ENCODE results near the gene RTP3.
A peak's percentile ranks its signal among the peaks of the same experiment; 100 is the strongest.

RTP3 gene

GRCh38 chr3:46469680-46470357 is 28.0 kb upstream of the RTP3 start:
- no peak for DNase-seq

GRCh38 chr3:46470831-46471230 is 26.9 kb upstream of the RTP3 start:
- DNase-seq, result no peak

GRCh38 chr3:46471371-46471914 is 26.3 kb upstream of the RTP3 start:
- no peak for DNase-seq

GRCh38 chr3:46472736-46473135 is 25.0 kb upstream of the RTP3 start:
- DNase-seq, result no peak

- DNase-seq, result no peak
These were observed 20.6 kb upstream of the RTP3 start for GRCh38 chr3:46477145-46477544.

- DNase-seq, result no peak
These were observed 20.0 kb upstream of the RTP3 start for GRCh38 chr3:46477756-46478155.

- DNase-seq, result no peak
These were observed 19.4 kb upstream of the RTP3 start for GRCh38 chr3:46478341-46478740.

GRCh38 chr3:46479021-46479420 is 18.8 kb upstream of the RTP3 start:
- no peak for DNase-seq

- DNase-seq, result peak; percentile 51
These were observed 18.1 kb upstream of the RTP3 start for GRCh38 chr3:46479696-46480095.

GRCh38 chr3:46480491-46481195 is 17.1 kb upstream of the RTP3 start:
- no peak for DNase-seq

- DNase-seq, result no peak
These were observed 16.1 kb upstream of the RTP3 start for GRCh38 chr3:46481636-46482035.

- peak; percentile 83 for DNase-seq
These were observed 15.0 kb upstream of the RTP3 start for GRCh38 chr3:46482632-46483350.

- no peak for DNase-seq
These were observed 14.0 kb upstream of the RTP3 start for GRCh38 chr3:46483825-46484224.

- no peak for DNase-seq
These were observed 13.4 kb upstream of the RTP3 start for GRCh38 chr3:46484388-46484787.

- DNase-seq, result no peak
These were observed 12.6 kb upstream of the RTP3 start for GRCh38 chr3:46484911-46485778.

- no peak for DNase-seq
These were observed 12.0 kb upstream of the RTP3 start for GRCh38 chr3:46485779-46486175.

GRCh38 chr3:46488735-46489361 is 8.9 kb upstream of the RTP3 start:
- peak; percentile 89 for DNase-seq

- no peak for DNase-seq
These were observed 8.4 kb upstream of the RTP3 start for GRCh38 chr3:46489381-46489780.

GRCh38 chr3:46489875-46490274 is 7.9 kb upstream of the RTP3 start:
- DNase-seq, result peak; percentile 81

GRCh38 chr3:46490338-46491084 is 7.3 kb upstream of the RTP3 start:
- DNase-seq, result peak; percentile 71

All from EL (cell line).